Fibroblast of mammary gland (primary cell): ENCODE results near the gene GP1BA.

Experiments used
- DNase-seq: peaks from one replicate; pipeline ENCODE4 v3.0.0-alpha.2; 2010; ENCODE audit warnings: low read depth
- H3K4me3 ChIP-seq: 2 replicates; pipeline ENCODE4 v1.5.1; 2011; ENCODE audit warnings: low read depth, mild to moderate bottlenecking, low read length, moderate library complexity; ENCODE audit not compliant: control insufficient read depth
- TF ChIP-seq, protein P1 (sequence below): conservative IDR thresholded peaks from 2 replicates; pipeline ENCODE4 v1.5.1; 2011; ENCODE audit warnings: low read depth, low read length, inconsistent platforms; ENCODE audit not compliant: control insufficient read depth, insufficient read depth

The GP1BA gene

DNA sequence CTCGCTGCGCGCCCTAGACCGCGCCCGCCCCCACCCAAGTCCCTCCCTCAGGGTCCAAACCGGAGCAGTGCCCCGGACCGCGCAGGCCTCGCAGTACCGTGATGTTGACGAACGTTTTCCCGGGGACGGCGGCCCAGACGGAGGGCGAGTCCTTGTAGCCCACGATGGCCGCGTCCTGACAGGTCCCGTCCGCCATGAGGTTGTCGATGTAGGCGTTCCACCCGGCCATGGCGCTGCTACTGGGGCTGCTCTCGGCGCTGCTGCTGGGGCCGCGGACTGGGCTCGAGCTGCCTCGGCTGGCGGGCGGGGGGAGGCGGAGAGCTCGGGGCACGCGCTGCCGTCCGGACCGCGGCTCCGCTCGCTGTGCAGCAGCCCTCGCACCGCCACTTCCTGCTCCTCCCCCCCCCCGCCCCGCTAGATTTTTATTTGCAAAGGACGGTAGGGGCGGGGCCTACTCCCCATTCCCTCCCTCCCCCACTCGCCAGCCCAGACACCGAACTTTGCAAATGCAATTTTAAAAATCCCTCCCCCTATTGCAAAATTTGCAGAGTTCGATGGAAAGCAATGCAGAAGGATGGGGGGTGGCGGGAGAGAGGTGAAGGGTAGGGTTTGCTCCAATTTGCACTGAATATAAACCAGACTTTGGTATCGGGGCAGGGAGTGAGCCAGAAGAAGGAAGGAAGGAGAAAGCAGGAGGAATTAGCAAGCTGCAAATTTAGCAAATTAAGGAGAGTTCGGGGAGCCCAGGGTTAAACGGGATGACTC lies 16.3 kb downstream of the GP1BA start, which contains the start of gene PFN1:
Gene PFN1 (minus strand): TSS at position 365 of the 765 bp plus-strand sequence. CDS start 136 bp downstream, at position 229.
- peak within 1 kb of the TSS; percentile 90 for H3K4me3 ChIP-seq
- TF ChIP-seq, protein P1, sequence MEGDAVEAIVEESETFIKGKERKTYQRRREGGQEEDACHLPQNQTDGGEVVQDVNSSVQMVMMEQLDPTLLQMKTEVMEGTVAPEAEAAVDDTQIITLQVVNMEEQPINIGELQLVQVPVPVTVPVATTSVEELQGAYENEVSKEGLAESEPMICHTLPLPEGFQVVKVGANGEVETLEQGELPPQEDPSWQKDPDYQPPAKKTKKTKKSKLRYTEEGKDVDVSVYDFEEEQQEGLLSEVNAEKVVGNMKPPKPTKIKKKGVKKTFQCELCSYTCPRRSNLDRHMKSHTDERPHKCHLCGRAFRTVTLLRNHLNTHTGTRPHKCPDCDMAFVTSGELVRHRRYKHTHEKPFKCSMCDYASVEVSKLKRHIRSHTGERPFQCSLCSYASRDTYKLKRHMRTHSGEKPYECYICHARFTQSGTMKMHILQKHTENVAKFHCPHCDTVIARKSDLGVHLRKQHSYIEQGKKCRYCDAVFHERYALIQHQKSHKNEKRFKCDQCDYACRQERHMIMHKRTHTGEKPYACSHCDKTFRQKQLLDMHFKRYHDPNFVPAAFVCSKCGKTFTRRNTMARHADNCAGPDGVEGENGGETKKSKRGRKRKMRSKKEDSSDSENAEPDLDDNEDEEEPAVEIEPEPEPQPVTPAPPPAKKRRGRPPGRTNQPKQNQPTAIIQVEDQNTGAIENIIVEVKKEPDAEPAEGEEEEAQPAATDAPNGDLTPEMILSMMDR: no peak
- DNase-seq: peak; percentile 91

DNA sequence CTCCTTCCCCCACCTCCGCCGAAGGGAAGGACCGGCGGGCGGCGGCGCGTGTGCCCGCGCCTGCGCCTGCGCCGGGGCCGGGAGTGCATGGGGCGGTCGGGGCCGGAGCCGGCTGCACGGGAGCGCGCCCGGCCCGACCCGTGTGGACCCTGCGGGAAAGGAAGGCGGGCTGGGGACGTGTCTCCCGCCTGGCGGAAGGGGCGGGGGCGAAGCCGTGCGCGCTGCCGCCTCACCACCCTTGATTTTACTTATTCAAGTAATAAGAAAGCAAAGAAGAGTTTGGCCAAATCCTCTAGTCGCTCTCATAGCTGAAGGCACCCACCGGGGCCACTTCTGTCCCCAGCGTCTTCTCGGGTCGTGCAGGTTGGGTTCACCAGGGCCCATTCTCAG lies 16.8 kb downstream of the GP1BA start:
- DNase-seq: peak; percentile 85
- peak overlapping the region; percentile 64 for H3K4me3 ChIP-seq
- TF ChIP-seq, protein P1: no peak

DNA sequence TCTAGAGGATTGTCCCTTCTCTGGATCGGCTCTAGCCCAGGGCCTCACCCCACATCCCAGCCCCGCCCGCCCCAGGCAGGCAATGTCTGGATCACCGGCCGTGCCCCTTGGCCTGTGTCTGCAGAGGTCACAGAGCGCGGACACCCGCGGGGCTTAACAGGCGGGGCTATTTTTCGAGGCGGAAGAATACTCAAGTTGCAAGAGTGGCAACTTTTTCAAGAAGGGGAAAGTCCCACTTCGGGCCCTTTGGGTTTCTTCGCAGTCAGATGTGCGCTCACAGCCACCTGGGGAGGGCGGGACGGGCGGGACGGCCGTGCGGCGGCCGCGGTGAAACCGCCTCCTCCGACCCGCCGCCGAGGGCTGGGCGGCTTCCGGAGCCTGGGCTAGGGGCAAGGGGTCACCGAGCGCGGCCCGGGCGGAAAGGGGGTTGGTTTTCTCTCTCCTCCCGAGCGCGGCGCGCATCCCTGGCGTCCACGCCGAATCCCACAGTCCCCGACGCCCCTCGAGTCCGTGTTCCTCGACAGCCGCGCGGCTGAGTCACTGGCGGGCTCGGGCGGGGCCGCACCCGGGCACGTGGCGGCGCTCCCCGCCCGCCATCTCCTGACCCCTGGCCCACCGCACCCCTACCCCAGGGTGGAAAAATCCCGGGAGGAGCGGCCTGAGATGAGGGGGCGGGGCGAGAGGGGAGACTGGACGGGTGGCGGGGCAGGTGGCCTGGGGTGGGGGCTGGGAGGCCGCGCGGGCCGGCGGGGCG lies 17.4 kb downstream of the GP1BA start:
- peak overlapping the region; percentile 62 for H3K4me3 ChIP-seq
- TF ChIP-seq, protein P1: no peak
- DNase-seq: peak; percentile 59

DNA sequence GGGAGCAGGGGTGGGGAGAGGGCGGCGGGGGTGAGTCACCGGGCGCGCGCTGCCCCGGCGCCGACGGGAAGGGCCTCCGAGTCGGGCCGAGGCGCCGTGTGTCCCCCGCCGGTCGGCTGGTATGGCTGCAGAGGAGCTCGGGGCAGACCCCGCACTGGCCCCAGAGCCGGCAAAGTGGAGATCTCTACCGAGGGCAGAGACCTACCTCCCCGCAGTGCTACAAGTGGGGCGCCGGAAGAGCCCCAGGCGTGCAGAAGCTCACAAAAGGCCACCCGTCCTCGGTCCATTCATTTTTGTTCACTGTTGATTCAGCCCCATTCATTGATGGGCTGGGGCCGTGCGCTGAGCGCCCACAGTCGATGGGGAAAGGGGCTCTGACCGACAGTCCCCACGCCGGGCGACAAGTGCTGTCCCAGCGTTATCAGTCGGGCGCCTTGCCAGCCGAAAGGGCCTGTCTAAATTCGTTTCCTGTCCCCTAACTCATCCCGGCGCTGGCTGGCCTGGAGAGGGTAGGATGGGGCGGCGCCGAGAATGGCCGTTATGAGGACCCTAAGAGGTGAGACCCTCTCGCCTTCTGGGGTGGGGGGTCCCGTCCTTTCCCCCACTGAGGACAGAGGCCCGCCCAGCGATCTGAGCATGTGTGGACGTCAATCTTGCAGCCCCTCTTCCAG lies 18.1 kb downstream of the GP1BA start:
- DNase-seq: no peak
- H3K4me3 ChIP-seq: peak overlapping the region; percentile 29
- TF ChIP-seq, protein P1: no peak

DNA sequence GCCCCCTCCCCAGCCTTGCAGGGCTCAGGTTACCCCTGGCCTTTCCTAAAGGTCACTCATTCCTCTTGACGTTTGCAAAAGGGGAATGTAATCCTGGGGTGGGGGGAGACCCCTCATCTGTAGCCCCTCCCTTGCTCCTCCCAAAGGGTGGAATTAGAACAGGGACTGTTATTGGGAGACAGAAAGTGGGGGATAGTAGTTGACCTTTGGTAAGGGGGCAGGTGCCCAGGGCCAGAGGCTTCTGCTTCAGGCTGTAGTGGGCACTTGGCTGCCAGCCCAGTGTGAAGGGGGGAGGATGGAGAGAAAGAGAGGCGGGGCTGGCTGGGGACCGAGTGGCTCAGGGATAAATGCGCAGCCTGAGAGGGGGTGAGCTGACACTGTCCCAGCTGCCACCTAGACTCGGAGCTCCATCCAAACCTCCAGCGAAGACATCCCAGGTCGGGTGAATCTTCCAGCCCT lies 18.7 kb downstream of the GP1BA start, which contains the start of gene ENO3:
Gene ENO3 (plus strand): TSS at position 374 of the 459 bp plus-strand sequence. CDS start 711 bp downstream, outside the sequence.
- H3K4me3 ChIP-seq: peak within 1 kb of the TSS; percentile 29
- no peak for DNase-seq
- TF ChIP-seq, protein P1: no peak

DNA sequence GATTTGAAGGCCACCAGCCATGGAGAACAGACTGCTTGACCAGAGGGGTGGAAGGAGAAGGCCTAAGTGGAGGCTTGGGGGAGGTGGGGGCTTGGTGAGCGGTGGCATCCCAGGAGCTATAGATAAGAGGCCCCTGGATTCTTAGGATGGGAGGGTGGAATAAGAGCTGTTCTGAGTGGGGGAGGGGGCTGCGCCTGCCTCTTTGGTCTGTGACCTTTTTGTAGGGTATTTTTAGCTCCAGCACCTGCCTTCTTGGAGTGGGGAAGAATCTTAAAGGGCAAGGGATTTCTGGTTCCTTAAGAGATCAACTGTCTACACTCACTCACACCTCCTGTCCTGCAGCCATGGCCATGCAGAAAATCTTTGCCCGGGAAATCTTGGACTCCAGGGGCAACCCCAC lies 19.4 kb downstream of the GP1BA start:
- no peak for DNase-seq
- TF ChIP-seq, protein P1: no peak
- H3K4me3 ChIP-seq: no peak overlapping the region
